BLaER1 (cell line): ENCODE data around the gene HELZ.

Experiments used
- H3K27ac ChIP-seq: shearing (Covaris generic); formaldehyde crosslinking; 2 replicates; pipeline ENCODE4 v1.8.1; 2022
- H3K27me3 ChIP-seq: shearing (Covaris generic); formaldehyde crosslinking; 2 replicates; pipeline ENCODE4 v1.8.1; 2022
- H3K36me3 ChIP-seq: shearing (Covaris generic); formaldehyde crosslinking; 2 replicates; pipeline ENCODE4 v1.8.1; 2022
- H3K4me1 ChIP-seq: shearing (Covaris generic); formaldehyde crosslinking; 2 replicates; pipeline ENCODE4 v1.8.1; 2022
- H3K4me2 ChIP-seq: shearing (Covaris generic); formaldehyde crosslinking; 2 replicates; pipeline ENCODE4 v1.8.1; 2022
- H3K4me3 ChIP-seq: shearing (Covaris generic); formaldehyde crosslinking; 2 replicates; pipeline ENCODE4 v1.8.1; 2022
- H3K9ac ChIP-seq: shearing (Covaris generic); formaldehyde crosslinking; 2 replicates; pipeline ENCODE4 v1.8.1; 2022
- H3K9me3 ChIP-seq: shearing (Covaris generic); formaldehyde crosslinking; 2 replicates; pipeline ENCODE4 v1.8.1; 2022
- H4K20me1 ChIP-seq: shearing (Covaris generic); formaldehyde crosslinking; 2 replicates; pipeline ENCODE4 v1.8.1; 2022
- Cebpa-rat ChIP-seq: shearing (Covaris generic); IDR thresholded peaks from 2 replicates; pipeline ENCODE4 v1.8.1; 2022

The HELZ gene

GRCh38 chr17:67125417-67125816 lies 119.6 kb downstream of the HELZ start:
- peaks cover 66% of the 10 kb centered on the region for H3K36me3 ChIP-seq

GRCh38 chr17:67124450-67125148 lies 120.4 kb downstream of the HELZ start:
- H3K9me3 ChIP-seq, result no peaks in the 10 kb centered on the region
- H3K27me3 ChIP-seq, result no peaks in the 10 kb centered on the region
- no peak overlapping the region for H3K27ac ChIP-seq
- no peak overlapping the region for H3K4me3 ChIP-seq
- H3K36me3 ChIP-seq, result peaks cover 74% of the 10 kb centered on the region
- H3K9ac ChIP-seq, result no peak overlapping the region
- no peaks in the 10 kb centered on the region for H3K4me1 ChIP-seq
- H4K20me1 ChIP-seq, result peaks cover 8% of the 10 kb centered on the region; the same call in 1 of the 2 replicates
- H3K4me2 ChIP-seq, result no peak overlapping the region
- TF ChIP-seq Cebpa-rat, result peak; percentile 76; the same call in 1 of the 2 replicates

More at GRCh38 chr17:67125417-67125816, 119.6 kb downstream of the HELZ start:
- no peak overlapping the region for H3K4me3 ChIP-seq
- no peaks in the 10 kb centered on the region for H3K4me1 ChIP-seq
- no peak overlapping the region for H3K9ac ChIP-seq
- H3K9me3 ChIP-seq, result no peaks in the 10 kb centered on the region
- no peak overlapping the region for H3K27ac ChIP-seq
- TF ChIP-seq Cebpa-rat, result no peak
- H3K27me3 ChIP-seq, result no peaks in the 10 kb centered on the region
- H4K20me1 ChIP-seq, result peaks cover 8% of the 10 kb centered on the region; the same call in 1 of the 2 replicates
- no peak overlapping the region for H3K4me2 ChIP-seq

GRCh38 chr17:67123699-67124098 lies 121.3 kb downstream of the HELZ start:
- no peak overlapping the region for H3K4me3 ChIP-seq
- peaks cover 80% of the 10 kb centered on the region for H3K36me3 ChIP-seq
- no peaks in the 10 kb centered on the region for H3K4me1 ChIP-seq
- H3K9ac ChIP-seq, result no peak overlapping the region
- no peaks in the 10 kb centered on the region for H3K27me3 ChIP-seq
- no peaks in the 10 kb centered on the region for H3K9me3 ChIP-seq
- H4K20me1 ChIP-seq, result peaks cover 8% of the 10 kb centered on the region; the same call in 1 of the 2 replicates
- no peak for TF ChIP-seq Cebpa-rat
- H3K4me2 ChIP-seq, result no peak overlapping the region
- no peak overlapping the region for H3K27ac ChIP-seq

- TF ChIP-seq Cebpa-rat, result no peak
- Histone ChIP-seq H3K4me1 (no peaks in the 10 kb centered on the region), H3K27ac (no peak overlapping the region), H3K27me3 (no peaks in the 10 kb centered on the region), H3K4me3 (no peak overlapping the region), H3K9ac (no peak overlapping the region), H3K36me3 (peaks cover 82% of the 10 kb centered on the region), H4K20me1 (peaks cover 8% of the 10 kb centered on the region; the same call in 1 of the 2 replicates), H3K9me3 (peaks cover 22% of the 10 kb centered on the region), H3K4me2 (no peak overlapping the region)
Measured at GRCh38 chr17:67121316-67121891, 123.6 kb downstream of the HELZ start.

GRCh38 chr17:67119102-67119501 lies 125.9 kb downstream of the HELZ start:
- Histone ChIP-seq H3K27ac (no peak overlapping the region), H3K4me1 (no peaks in the 10 kb centered on the region), H3K4me3 (no peak overlapping the region), H3K27me3 (no peaks in the 10 kb centered on the region), H4K20me1 (no peaks in the 10 kb centered on the region), H3K9me3 (peaks cover 28% of the 10 kb centered on the region), H3K36me3 (peaks cover 88% of the 10 kb centered on the region), H3K9ac (no peak overlapping the region), H3K4me2 (no peak overlapping the region)
- no peak for TF ChIP-seq Cebpa-rat

GRCh38 chr17:67116045-67116575 lies 128.9 kb downstream of the HELZ start:
- Histone ChIP-seq H3K27me3 (no peaks in the 10 kb centered on the region), H3K4me3 (no peak overlapping the region; the same call in 1 of the 2 replicates), H3K36me3 (peaks cover 96% of the 10 kb centered on the region), H4K20me1 (no peaks in the 10 kb centered on the region), H3K9me3 (peaks cover 28% of the 10 kb centered on the region), H3K4me2 (no peak overlapping the region), H3K9ac (no peak overlapping the region), H3K4me1 (no peaks in the 10 kb centered on the region), H3K27ac (no peak overlapping the region)
- no peak for TF ChIP-seq Cebpa-rat

- Histone ChIP-seq H3K4me2 (no peak overlapping the region), H3K4me3 (no peak overlapping the region), H3K27ac (no peak overlapping the region), H4K20me1 (no peaks in the 10 kb centered on the region), H3K9me3 (peaks cover 28% of the 10 kb centered on the region), H3K27me3 (no peaks in the 10 kb centered on the region), H3K4me1 (no peaks in the 10 kb centered on the region), H3K9ac (no peak overlapping the region), H3K36me3 (peaks cover 98% of the 10 kb centered on the region)
- TF ChIP-seq Cebpa-rat, result no peak
Measured at GRCh38 chr17:67115401-67115800, 129.6 kb downstream of the HELZ start.

GRCh38 chr17:67113486-67113885 lies 131.5 kb downstream of the HELZ start:
- Histone ChIP-seq H3K36me3 (peaks cover 98% of the 10 kb centered on the region), H3K9ac (no peak overlapping the region), H3K4me2 (no peak overlapping the region), H4K20me1 (no peaks in the 10 kb centered on the region), H3K27me3 (no peaks in the 10 kb centered on the region), H3K4me1 (no peaks in the 10 kb centered on the region), H3K9me3 (peaks cover 27% of the 10 kb centered on the region), H3K27ac (no peak overlapping the region), H3K4me3 (no peak overlapping the region)
- TF ChIP-seq Cebpa-rat, result no peak

GRCh38 chr17:67111808-67112207 lies 133.2 kb downstream of the HELZ start:
- H3K4me1 ChIP-seq, result no peaks in the 10 kb centered on the region
- no peak overlapping the region for H3K9ac ChIP-seq
- H4K20me1 ChIP-seq, result no peaks in the 10 kb centered on the region
- H3K4me3 ChIP-seq, result no peak overlapping the region
- peaks cover 98% of the 10 kb centered on the region for H3K36me3 ChIP-seq
- H3K9me3 ChIP-seq, result peaks cover 10% of the 10 kb centered on the region
- no peak overlapping the region for H3K4me2 ChIP-seq
- H3K27me3 ChIP-seq, result no peaks in the 10 kb centered on the region
- no peak overlapping the region for H3K27ac ChIP-seq
- no peak for TF ChIP-seq Cebpa-rat

- Histone ChIP-seq H3K27ac (no peak overlapping the region), H3K9ac (no peak overlapping the region), H3K4me3 (no peak overlapping the region), H3K36me3 (peaks cover 98% of the 10 kb centered on the region), H3K4me2 (no peak overlapping the region), H3K4me1 (no peaks in the 10 kb centered on the region), H3K9me3 (peaks cover 5% of the 10 kb centered on the region), H3K27me3 (no peaks in the 10 kb centered on the region), H4K20me1 (no peaks in the 10 kb centered on the region)
- TF ChIP-seq Cebpa-rat, result no peak
Measured at GRCh38 chr17:67111327-67111726, 133.7 kb downstream of the HELZ start.
